GM23338 (cell line): ENCODE data around the gene NCL.

Experiments used
- CREB1 ChIP-seq: fragments of 250-450 bp; sonication (Bioruptor Pico); IDR thresholded peaks from 2 replicates; pipeline ENCODE4 v1.5.0; 2020; ENCODE audit warnings: low read depth, mild to moderate bottlenecking, moderate library complexity
- CTCF ChIP-seq, 2 experiments: fragments of 200-600 bp in 1 of 2; sonication (generic) in 1 of 2; conservative IDR thresholded peaks; 2 replicates each; pipeline versions ENCODE4 v1.5.1 to v1.6.1; 2016 to 2017; ENCODE audit warnings: antibody characterized with exemption in 2 of 2, low read depth in 2 of 2, mild to moderate bottlenecking in 2 of 2, moderate library complexity in 1 of 2
- ETS1 ChIP-seq: IDR thresholded peaks from 2 replicates; pipeline ENCODE4 v1.6.1; 2016; ENCODE audit warnings: antibody characterized with exemption
- EZH2 ChIP-seq: fragments of 200-600 bp; sonication (generic); IDR thresholded peaks from one replicate; pipeline ENCODE4 v1.8.0; 2017; ENCODE audit warnings: antibody characterized with exemption, mild to moderate bottlenecking, low read depth; ENCODE audit not compliant: unreplicated experiment
- EZH2phosphoT487 ChIP-seq: fragments of 200-600 bp; sonication (generic); IDR thresholded peaks from one replicate; pipeline ENCODE4 v1.8.1; 2018; ENCODE audit warnings: antibody characterized with exemption; ENCODE audit not compliant: unreplicated experiment
- JUNB ChIP-seq: IDR thresholded peaks from one replicate; pipeline ENCODE4 v1.6.1; 2016; ENCODE audit warnings: antibody characterized with exemption; ENCODE audit not compliant: unreplicated experiment
- NANOG ChIP-seq: IDR thresholded peaks from 2 replicates; pipeline ENCODE4 v1.6.1; 2016; ENCODE audit warnings: antibody characterized with exemption, borderline replicate concordance
- POLR2AphosphoS5 ChIP-seq: IDR thresholded peaks from 2 replicates; pipeline ENCODE4 v1.6.1; 2016; ENCODE audit warnings: antibody characterized with exemption, low read depth
- REST ChIP-seq: IDR thresholded peaks from one replicate; pipeline ENCODE4 v1.6.1; 2018; ENCODE audit warnings: antibody characterized with exemption; ENCODE audit not compliant: unreplicated experiment
- ZNF114 ChIP-seq: fragments of 250-450 bp; sonication (Bioruptor Pico); IDR thresholded peaks from 2 replicates; pipeline ENCODE4 v1.5.0; 2020; ENCODE audit warnings: mild to moderate bottlenecking, moderate library complexity

GRCh38 chr2:231450548-231450989 lies 13.7 kb downstream of the NCL start:
- TF ChIP-seq CTCF (conservative IDR thresholded peaks at IDR 0.05; ENCODE audit: low read depth in 2 of 2) (no peak), CREB1 (CRISPR knock-in tag) (0 out of 2 replicates have a peak, but pooled peaks have one; percentile 2), EZH2phosphoT487 (no peak), JUNB (no peak), EZH2 (no peak), POLR2AphosphoS5 (no peak), NANOG (no peak), REST (no peak), ZNF114 (CRISPR knock-in tag) (no peak), ETS1 (no peak)
